Bone marrow (tissue), 2 donors: ENCODE measurements around the gene CDKN1B.
"Not testable (repeated sequence)": the region's sequence is repeated elsewhere in the genome, so short reads cannot be mapped to it uniquely, and the experiment has no call there.

ENCODE experiments used
- DNase-seq, 2 donors: peaks; one replicate each; lab custom pipeline; 2025; lab: John Stamatoyannopoulos, UW

Gene CDKN1B

GRCh38 chr12:12724421-12725085 lies 7.4 kb downstream of the CDKN1B start:
- DNase-seq = no peak

GRCh38 chr12:12725086-12725955 lies 8.2 kb downstream of the CDKN1B start:
- DNase-seq = peak; percentile 96 to 97

GRCh38 chr12:12725956-12726554 lies 8.9 kb downstream of the CDKN1B start:
- peak in 1 of 2 donors; percentile 52 for DNase-seq

GRCh38 chr12:12726555-12727093 lies 9.5 kb downstream of the CDKN1B start:
- DNase-seq = peak in 1 of 2 donors; percentile 23

GRCh38 chr12:12731178-12731577 lies 14.0 kb downstream of the CDKN1B start:
- no peak for DNase-seq

GRCh38 chr12:12731785-12732184 lies 14.6 kb downstream of the CDKN1B start:
- no peak for DNase-seq

- DNase-seq = no peak
Observed at GRCh38 chr12:12733118-12733517, 15.9 kb downstream of the CDKN1B start.

- DNase-seq = no peak
Observed at GRCh38 chr12:12734054-12734453, 16.9 kb downstream of the CDKN1B start.

- no peak for DNase-seq
Observed at GRCh38 chr12:12734561-12735071, 17.4 kb downstream of the CDKN1B start.

GRCh38 chr12:12735301-12735700 lies 18.1 kb downstream of the CDKN1B start:
- DNase-seq = no peak

- DNase-seq = peak in 1 of 2 donors; percentile 55
Observed at GRCh38 chr12:12736759-12737676, 19.9 kb downstream of the CDKN1B start.

GRCh38 chr12:12738152-12738551 lies 21.0 kb downstream of the CDKN1B start:
- DNase-seq = not testable (repeated sequence)

- DNase-seq = no peak
Observed at GRCh38 chr12:12741660-12742059, 24.5 kb downstream of the CDKN1B start.

- no peak for DNase-seq
Observed at GRCh38 chr12:12744546-12745305, 27.6 kb downstream of the CDKN1B start.

- no peak for DNase-seq
Observed at GRCh38 chr12:12745576-12746211, 28.5 kb downstream of the CDKN1B start.

GRCh38 chr12:12747278-12747677 lies 30.1 kb downstream of the CDKN1B start:
- DNase-seq = no peak

GRCh38 chr12:12748044-12748443 lies 30.9 kb downstream of the CDKN1B start:
- no peak for DNase-seq

- no peak for DNase-seq
Observed at GRCh38 chr12:12749433-12749832, 32.3 kb downstream of the CDKN1B start.

GRCh38 chr12:12755923-12756322 lies 38.8 kb downstream of the CDKN1B start:
- DNase-seq = no peak

GRCh38 chr12:12757121-12757520 lies 40.0 kb downstream of the CDKN1B start:
- DNase-seq = no peak
